ENCODE results near the gene CPEB2.

Gene CPEB2

GRCh38 chr4:15117270-15117946, 115.1 kb downstream of the CPEB2 start:
- DNase-seq (ENCODE audit: low spot score): no peak

GRCh38 chr4:15118292-15118691, 116.0 kb downstream of the CPEB2 start:
- DNase-seq (ENCODE audit: low spot score): no peak
